Measurements from ENCODE around the gene VHLL. TPM values are rescaled to one million over a fixed set of nuclear protein-coding genes. Genes with fewer than 3 reads are reported as not detected.

The VHLL gene
- total and polyA plus RNA-seq, 2 of the 13 experiments (the other 11 are each of a cell fraction or from before 2014, with no cell fraction given), result 0.24 TPM; not detected in 1

DNA sequence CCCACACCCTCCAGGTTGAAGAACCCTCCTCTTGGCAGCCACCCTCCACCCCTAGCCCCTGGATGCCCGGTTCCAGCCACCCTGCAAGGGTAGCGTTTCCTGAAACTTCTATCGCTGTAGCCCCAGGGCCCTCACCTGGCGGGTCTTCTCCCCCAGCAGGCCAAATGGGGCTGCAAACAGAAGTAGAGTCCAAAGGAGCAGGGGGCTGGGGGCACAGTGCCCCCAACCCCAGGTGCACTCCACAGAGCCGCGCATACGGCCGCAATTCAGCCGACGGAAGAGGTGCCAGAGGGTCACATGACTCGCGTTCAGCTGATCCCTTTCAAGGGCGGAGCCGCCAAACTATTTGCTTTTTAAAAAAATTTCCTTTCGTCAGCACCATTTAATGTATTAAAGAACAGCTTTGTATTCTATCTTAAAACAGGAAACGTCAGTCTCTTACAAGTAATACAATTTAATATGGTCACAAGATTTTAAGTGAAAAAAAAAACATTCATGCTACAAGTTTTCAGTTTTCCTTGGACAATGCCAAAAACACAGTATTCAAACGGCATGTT, 3.6 kb downstream of the VHLL start, which contains the start of gene GLMP (continued):
- TF ChIP-seq, protein P1, sequence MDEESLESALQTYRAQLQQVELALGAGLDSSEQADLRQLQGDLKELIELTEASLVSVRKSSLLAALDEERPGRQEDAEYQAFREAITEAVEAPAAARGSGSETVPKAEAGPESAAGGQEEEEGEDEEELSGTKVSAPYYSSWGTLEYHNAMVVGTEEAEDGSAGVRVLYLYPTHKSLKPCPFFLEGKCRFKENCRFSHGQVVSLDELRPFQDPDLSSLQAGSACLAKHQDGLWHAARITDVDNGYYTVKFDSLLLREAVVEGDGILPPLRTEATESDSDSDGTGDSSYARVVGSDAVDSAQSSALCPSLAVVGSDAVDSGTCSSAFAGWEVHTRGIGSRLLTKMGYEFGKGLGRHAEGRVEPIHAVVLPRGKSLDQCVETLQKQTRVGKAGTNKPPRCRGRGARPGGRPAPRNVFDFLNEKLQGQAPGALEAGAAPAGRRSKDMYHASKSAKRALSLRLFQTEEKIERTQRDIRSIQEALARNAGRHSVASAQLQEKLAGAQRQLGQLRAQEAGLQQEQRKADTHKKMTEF (CRISPR knock-in tag; IDR thresholded peaks at IDR 0.05), result peak; percentile 43; the same call in 1 of the 2 replicates
- peak; percentile 82 for TF ChIP-seq POLR2G (IDR thresholded peaks at IDR 0.05; ENCODE audit: low read depth, low read length)
- no peak for TF ChIP-seq ZNF615 (CRISPR knock-in tag; IDR thresholded peaks at IDR 0.05; ENCODE audit: borderline replicate concordance)
- TF ChIP-seq MED13 (CRISPR knock-in tag; IDR thresholded peaks at IDR 0.05), result 0 out of 2 replicates have a peak, but pooled peaks have one; percentile 33
- no peak for TF ChIP-seq SCMH1 (CRISPR knock-in tag; IDR thresholded peaks at IDR 0.05; ENCODE audit: borderline replicate concordance)
- TF ChIP-seq ZNF777 (CRISPR knock-in tag; IDR thresholded peaks at IDR 0.05), result peak; percentile 61; the same call in 1 of the 2 replicates
- peak; percentile 67 for TF ChIP-seq RBFOX2 (IDR thresholded peaks at IDR 0.05; ENCODE audit: low read depth, low read length)
- TF ChIP-seq YEATS2 (CRISPR knock-in tag; IDR thresholded peaks at IDR 0.05; ENCODE audit: borderline replicate concordance), result peak; percentile 82; the same call in 1 of the 2 replicates
- TF ChIP-seq SRSF1 (optimal IDR thresholded peaks at IDR 0.05; ENCODE audit: low read depth, low read length), result peak; percentile 43
- 0 out of 2 replicates have a peak, but pooled peaks have one; percentile 34 for TF ChIP-seq ZNF564 (CRISPR knock-in tag; IDR thresholded peaks at IDR 0.05)
- TF ChIP-seq ZNF280B (CRISPR knock-in tag; IDR thresholded peaks at IDR 0.05; ENCODE audit: borderline replicate concordance), result 0 out of 2 replicates have a peak, but pooled peaks have one; percentile 28
- no peak for TF ChIP-seq TARDBP (CRISPR knock-in tag; IDR thresholded peaks at IDR 0.05)
- TF ChIP-seq, protein P2, sequence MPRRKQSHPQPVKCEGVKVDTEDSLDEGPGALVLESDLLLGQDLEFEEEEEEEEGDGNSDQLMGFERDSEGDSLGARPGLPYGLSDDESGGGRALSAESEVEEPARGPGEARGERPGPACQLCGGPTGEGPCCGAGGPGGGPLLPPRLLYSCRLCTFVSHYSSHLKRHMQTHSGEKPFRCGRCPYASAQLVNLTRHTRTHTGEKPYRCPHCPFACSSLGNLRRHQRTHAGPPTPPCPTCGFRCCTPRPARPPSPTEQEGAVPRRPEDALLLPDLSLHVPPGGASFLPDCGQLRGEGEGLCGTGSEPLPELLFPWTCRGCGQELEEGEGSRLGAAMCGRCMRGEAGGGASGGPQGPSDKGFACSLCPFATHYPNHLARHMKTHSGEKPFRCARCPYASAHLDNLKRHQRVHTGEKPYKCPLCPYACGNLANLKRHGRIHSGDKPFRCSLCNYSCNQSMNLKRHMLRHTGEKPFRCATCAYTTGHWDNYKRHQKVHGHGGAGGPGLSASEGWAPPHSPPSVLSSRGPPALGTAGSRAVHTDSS (CRISPR knock-in tag; conservative IDR thresholded peaks at IDR 0.05), result 0 out of 2 replicates have a peak, but pooled peaks have one; percentile 55
- no peak for TF ChIP-seq NR3C1 (CRISPR knock-in tag; IDR thresholded peaks at IDR 0.05)
- TF ChIP-seq, protein P3, sequence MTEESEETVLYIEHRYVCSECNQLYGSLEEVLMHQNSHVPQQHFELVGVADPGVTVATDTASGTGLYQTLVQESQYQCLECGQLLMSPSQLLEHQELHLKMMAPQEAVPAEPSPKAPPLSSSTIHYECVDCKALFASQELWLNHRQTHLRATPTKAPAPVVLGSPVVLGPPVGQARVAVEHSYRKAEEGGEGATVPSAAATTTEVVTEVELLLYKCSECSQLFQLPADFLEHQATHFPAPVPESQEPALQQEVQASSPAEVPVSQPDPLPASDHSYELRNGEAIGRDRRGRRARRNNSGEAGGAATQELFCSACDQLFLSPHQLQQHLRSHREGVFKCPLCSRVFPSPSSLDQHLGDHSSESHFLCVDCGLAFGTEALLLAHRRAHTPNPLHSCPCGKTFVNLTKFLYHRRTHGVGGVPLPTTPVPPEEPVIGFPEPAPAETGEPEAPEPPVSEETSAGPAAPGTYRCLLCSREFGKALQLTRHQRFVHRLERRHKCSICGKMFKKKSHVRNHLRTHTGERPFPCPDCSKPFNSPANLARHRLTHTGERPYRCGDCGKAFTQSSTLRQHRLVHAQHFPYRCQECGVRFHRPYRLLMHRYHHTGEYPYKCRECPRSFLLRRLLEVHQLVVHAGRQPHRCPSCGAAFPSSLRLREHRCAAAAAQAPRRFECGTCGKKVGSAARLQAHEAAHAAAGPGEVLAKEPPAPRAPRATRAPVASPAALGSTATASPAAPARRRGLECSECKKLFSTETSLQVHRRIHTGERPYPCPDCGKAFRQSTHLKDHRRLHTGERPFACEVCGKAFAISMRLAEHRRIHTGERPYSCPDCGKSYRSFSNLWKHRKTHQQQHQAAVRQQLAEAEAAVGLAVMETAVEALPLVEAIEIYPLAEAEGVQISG (CRISPR knock-in tag; IDR thresholded peaks at IDR 0.05), result peak; percentile 34; the same call in 1 of the 2 replicates
- TF ChIP-seq TFDP2 (CRISPR knock-in tag; IDR thresholded peaks at IDR 0.05), result 0 out of 2 replicates have a peak, but pooled peaks have one; percentile 39
- TF ChIP-seq XRCC5 (optimal IDR thresholded peaks at IDR 0.05; ENCODE audit: low read length), result peak; percentile 51
- TF ChIP-seq PHF8 (CRISPR knock-in tag; IDR thresholded peaks at IDR 0.05), result peak; percentile 71
- TF ChIP-seq HDAC2 (CRISPR knock-in tag; IDR thresholded peaks at IDR 0.05), result 0 out of 2 replicates have a peak, but pooled peaks have one; percentile 30
- TF ChIP-seq KDM2A (CRISPR knock-in tag; IDR thresholded peaks at IDR 0.05; ENCODE audit: borderline replicate concordance, low read depth), result peak; percentile 82; the same call in 1 of the 2 replicates
- TF ChIP-seq ZNF263 (CRISPR knock-in tag; IDR thresholded peaks at IDR 0.05), result 0 out of 2 replicates have a peak, but pooled peaks have one; percentile 3
- TF ChIP-seq SIN3B (IDR thresholded peaks at IDR 0.05; ENCODE audit: low read length), result peak; percentile 79; the same call in 1 of the 2 replicates
